HG03025 (cell line): ENCODE results near the gene TDRD3.

ENCODE experiments used
- ATAC-seq: cut with Tn5 transposase; IDR thresholded peaks from one replicate; pipeline ENCODE4 v1.9.1; 2021; ENCODE audit warnings: mild to moderate bottlenecking, moderate library complexity; ENCODE audit not compliant: unreplicated experiment, low FRiP score

The TDRD3 gene

GRCh38 chr13:60572003-60572798 is 175.2 kb downstream of the TDRD3 start:
- no peak for ATAC-seq

GRCh38 chr13:60572855-60573254 is 175.8 kb downstream of the TDRD3 start:
- ATAC-seq = no peak

- no peak for ATAC-seq
Measured at GRCh38 chr13:60574735-60575134, 177.7 kb downstream of the TDRD3 start.

- no peak for ATAC-seq
Measured at GRCh38 chr13:60575142-60575541, 178.1 kb downstream of the TDRD3 start.

- no peak for ATAC-seq
Measured at GRCh38 chr13:60577761-60578160, 180.7 kb downstream of the TDRD3 start.

- ATAC-seq = no peak
Measured at GRCh38 chr13:60583196-60583888, 186.3 kb downstream of the TDRD3 start.

GRCh38 chr13:60583911-60584753 is 187.1 kb downstream of the TDRD3 start:
- ATAC-seq = no peak

GRCh38 chr13:60584976-60585375 is 188.0 kb downstream of the TDRD3 start:
- no peak for ATAC-seq

GRCh38 chr13:60590800-60591747 is 194.1 kb downstream of the TDRD3 start:
- no peak for ATAC-seq

- ATAC-seq = no peak
Measured at GRCh38 chr13:60603049-60603448, 206.0 kb downstream of the TDRD3 start.

GRCh38 chr13:60604058-60604457 is 207.0 kb downstream of the TDRD3 start:
- no peak for ATAC-seq

- ATAC-seq = no peak
Measured at GRCh38 chr13:60608954-60609353, 211.9 kb downstream of the TDRD3 start.

GRCh38 chr13:60611523-60611922 is 214.5 kb downstream of the TDRD3 start:
- no peak for ATAC-seq

GRCh38 chr13:60612593-60612992 is 215.6 kb downstream of the TDRD3 start:
- no peak for ATAC-seq

GRCh38 chr13:60613080-60613479 is 216.1 kb downstream of the TDRD3 start:
- no peak for ATAC-seq

- no peak for ATAC-seq
Measured at GRCh38 chr13:60617991-60618733, 221.1 kb downstream of the TDRD3 start.

- no peak for ATAC-seq
Measured at GRCh38 chr13:60619461-60619860, 222.4 kb downstream of the TDRD3 start.

GRCh38 chr13:60620611-60621395 is 223.8 kb downstream of the TDRD3 start:
- ATAC-seq = no peak

- ATAC-seq = no peak
Measured at GRCh38 chr13:60623151-60623550, 226.1 kb downstream of the TDRD3 start.
